Measurements from ENCODE around the gene CYP26B1. TPM values are rescaled to one million over a fixed set of nuclear protein-coding genes. Genes with fewer than 3 reads are reported as not detected.

CYP26B1 gene
- polyA plus RNA-seq, 4 donors = 0.22 to 6.2 (median 1.6) TPM

GRCh38 chr2:72150861-72151356 is 3.2 kb upstream of the CYP26B1 start:
- Histone ChIP-seq H3K9me3 (ENCODE audit: control insufficient read depth in 2 of 2, insufficient read depth in 1 of 2, low read depth in 1 of 2, low read length in 1 of 2) (peaks cover 0 to 6% of the 10 kb centered on the region in 2 donors), H3K4me3 (ENCODE audit: low read depth in 1 of 3, low read length in 3 of 3) (no peak overlapping the region), H3K36me3 (ENCODE audit: control insufficient read depth in 3 of 3, insufficient read depth in 2 of 3, low read depth in 1 of 3, low read length in 3 of 3) (no peaks in the 10 kb centered on the region), H3K27me3 (ENCODE audit: control insufficient read depth in 3 of 3, insufficient read depth in 3 of 3, low read length in 3 of 3) (peaks cover 4 to 43% (median 20%) of the 10 kb centered on the region in 3 donors), H3K4me1 (ENCODE audit: control insufficient read depth in 3 of 3, insufficient read depth in 2 of 3, low read depth in 1 of 3, low read length in 2 of 3) (peaks cover 2 to 29% (median 4%) of the 10 kb centered on the region in 3 donors), H3K27ac (ENCODE audit: low read depth in 1 of 3, low read length in 2 of 3) (no peak overlapping the region)
- FAIRE-seq (no peak), DNase-seq (no peak)
- WGBS, 3 donors = 58 to 75% (median 68%) methylated on average over 2 of the region's 2 CpGs

DNA sequence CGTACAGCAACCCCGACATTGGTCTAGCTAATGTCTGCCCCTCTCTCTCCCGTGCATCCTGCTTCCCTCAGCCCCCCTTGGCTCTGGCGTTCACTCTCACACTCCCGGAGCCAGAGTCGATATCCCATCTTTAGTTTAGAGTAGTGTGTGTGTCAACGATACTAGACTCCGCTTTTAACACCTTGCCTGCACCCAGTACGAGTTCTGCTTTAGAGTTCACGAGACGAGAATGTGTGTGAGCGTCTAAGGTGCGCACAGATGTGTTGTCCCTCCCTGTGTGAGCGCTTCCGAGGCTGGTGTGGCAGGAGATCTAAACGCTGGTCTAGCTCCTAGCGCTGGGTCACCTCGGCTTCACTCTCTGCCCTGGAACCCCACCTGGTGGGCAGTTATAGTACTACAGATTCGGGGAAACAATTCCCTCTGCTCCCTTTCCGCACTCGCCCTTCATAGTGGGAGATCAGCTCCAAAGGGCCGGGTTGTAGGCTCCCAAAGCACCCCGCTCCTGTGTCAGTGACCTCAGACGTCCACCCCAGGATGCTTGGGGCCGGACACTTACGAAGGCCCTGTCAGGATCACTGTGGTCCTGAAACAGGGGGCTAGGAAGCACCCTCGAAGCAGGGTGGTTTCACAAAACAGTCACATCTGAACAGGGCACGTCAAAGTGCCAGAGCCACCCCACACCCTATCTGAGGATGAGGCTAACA is 2.6 kb upstream of the CYP26B1 start:
- Histone ChIP-seq H3K9me3 (ENCODE audit: control insufficient read depth in 2 of 2, insufficient read depth in 1 of 2, low read depth in 1 of 2, low read length in 1 of 2) (peaks cover 0 to 8% of the 10 kb centered on the region in 2 donors), H3K4me1 (ENCODE audit: control insufficient read depth in 3 of 3, insufficient read depth in 2 of 3, low read depth in 1 of 3, low read length in 2 of 3) (peaks cover 2 to 33% (median 5%) of the 10 kb centered on the region in 3 donors), H3K36me3 (ENCODE audit: control insufficient read depth in 3 of 3, insufficient read depth in 2 of 3, low read depth in 1 of 3, low read length in 3 of 3) (no peaks in the 10 kb centered on the region), H3K4me3 (ENCODE audit: low read depth in 1 of 3, low read length in 3 of 3) (peak overlapping the region in 1 of 3 donors; percentile 12), H3K27ac (ENCODE audit: low read depth in 1 of 3, low read length in 2 of 3) (no peak overlapping the region), H3K27me3 (ENCODE audit: control insufficient read depth in 3 of 3, insufficient read depth in 3 of 3, low read length in 3 of 3) (peaks cover 4 to 49% (median 20%) of the 10 kb centered on the region in 3 donors)
- FAIRE-seq (no peak), DNase-seq (peak; percentile 84 to 89)
- 3 to 6% (median 4%) methylated on average over 28 of the region's 28 CpGs for WGBS, 3 donors

DNA sequence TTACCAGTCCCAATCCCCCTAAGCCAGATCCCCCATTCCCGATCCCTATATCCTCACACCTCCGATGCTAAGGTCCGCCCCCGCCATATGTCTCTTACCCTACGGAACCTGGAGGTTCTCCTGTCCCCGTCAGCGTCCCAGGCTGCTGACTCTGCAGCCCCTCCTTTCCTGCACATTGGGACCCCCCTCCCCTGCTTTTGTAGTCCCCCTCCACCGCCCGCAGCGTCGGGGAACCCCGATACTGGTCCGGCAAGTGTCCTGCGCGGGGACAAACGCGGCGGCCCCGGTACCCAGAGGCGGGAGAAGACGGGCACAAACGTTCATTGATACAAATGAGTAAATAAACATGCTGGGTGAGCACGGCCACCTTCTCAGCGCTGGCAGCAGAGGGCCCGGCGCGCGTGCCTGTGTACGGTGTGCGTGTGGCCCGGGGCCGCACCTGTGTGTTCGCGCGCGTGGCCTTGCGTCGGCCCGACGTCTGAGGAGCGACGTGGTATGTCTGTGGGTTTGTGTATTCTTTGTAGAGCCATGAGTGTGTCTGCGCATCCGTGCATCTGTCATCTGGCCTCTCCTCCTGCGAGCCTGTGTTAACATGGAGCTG is 2.0 kb upstream of the CYP26B1 start:
- H3K4me3 ChIP-seq (ENCODE audit: low read depth in 1 of 3, low read length in 3 of 3) = peak overlapping the region in 1 of 3 donors; percentile 37
- peaks cover 0 to 8% of the 10 kb centered on the region in 2 donors for H3K9me3 ChIP-seq (ENCODE audit: control insufficient read depth in 2 of 2, insufficient read depth in 1 of 2, low read depth in 1 of 2, low read length in 1 of 2)
- no peaks in the 10 kb centered on the region for H3K36me3 ChIP-seq (ENCODE audit: control insufficient read depth in 3 of 3, insufficient read depth in 2 of 3, low read depth in 1 of 3, low read length in 3 of 3)
- 2 to 4% (median 2%) methylated on average over 30 to 45 of the region's 45 CpGs for WGBS, 3 donors
- peaks cover 4 to 55% (median 20%) of the 10 kb centered on the region in 3 donors for H3K27me3 ChIP-seq (ENCODE audit: control insufficient read depth in 3 of 3, insufficient read depth in 3 of 3, low read length in 3 of 3)
- H3K4me1 ChIP-seq (ENCODE audit: control insufficient read depth in 3 of 3, insufficient read depth in 2 of 3, low read depth in 1 of 3, low read length in 2 of 3) = peaks cover 2 to 36% (median 9%) of the 10 kb centered on the region in 3 donors
- FAIRE-seq (no peak), DNase-seq (peak in 1 of 2 donors; percentile 51)
- no peak overlapping the region for H3K27ac ChIP-seq (ENCODE audit: low read depth in 1 of 3, low read length in 2 of 3)

DNA sequence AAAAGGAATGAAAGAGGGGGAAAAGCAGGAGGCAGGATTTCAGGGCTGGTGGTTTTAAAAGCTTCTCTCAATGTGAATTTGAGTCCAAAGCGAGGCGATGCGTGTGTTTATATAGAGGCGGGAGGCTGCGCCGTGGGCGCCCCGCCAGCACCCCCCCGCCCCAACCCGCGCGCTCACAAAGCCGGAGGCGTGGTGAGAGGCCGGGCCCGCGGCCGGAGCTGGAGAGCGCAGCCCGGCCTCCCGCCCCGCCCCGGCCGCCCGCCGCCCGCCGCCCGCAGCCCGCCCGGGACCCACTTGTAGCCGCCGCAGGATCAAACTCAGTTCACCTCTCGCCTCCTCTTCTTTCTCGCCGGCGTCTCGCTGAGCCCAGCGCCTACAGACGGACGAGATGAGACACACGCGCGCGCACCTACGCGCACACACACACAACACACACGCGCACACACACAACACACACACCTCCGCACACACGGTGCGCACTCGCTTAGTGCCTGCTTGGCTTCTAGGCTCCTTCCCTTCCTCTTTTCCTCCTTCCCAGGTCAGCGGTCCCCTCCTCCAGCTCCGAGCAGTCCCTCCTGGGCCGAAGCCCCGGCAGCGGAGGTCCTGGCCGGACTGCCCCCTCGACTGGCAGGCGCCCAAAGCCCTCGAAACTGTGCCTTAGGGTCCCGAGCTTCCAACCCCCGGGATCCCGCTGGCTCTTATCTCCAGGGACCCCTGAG is 1.3 kb upstream of the CYP26B1 start:
- peak in 1 of 2 donors; percentile 59 for DNase-seq
- Histone ChIP-seq H3K4me1 (ENCODE audit: control insufficient read depth in 3 of 3, insufficient read depth in 2 of 3, low read depth in 1 of 3, low read length in 2 of 3) (peaks cover 2 to 39% (median 12%) of the 10 kb centered on the region in 3 donors), H3K4me3 (ENCODE audit: low read depth in 1 of 3, low read length in 3 of 3) (peak overlapping the region in 2 of 3 donors; percentile 37 to 39), H3K36me3 (ENCODE audit: control insufficient read depth in 3 of 3, insufficient read depth in 2 of 3, low read depth in 1 of 3, low read length in 3 of 3) (no peaks in the 10 kb centered on the region), H3K27me3 (ENCODE audit: control insufficient read depth in 3 of 3, insufficient read depth in 3 of 3, low read length in 3 of 3) (peaks cover 4 to 62% (median 20%) of the 10 kb centered on the region in 3 donors), H3K9me3 (ENCODE audit: control insufficient read depth in 2 of 2, insufficient read depth in 1 of 2, low read depth in 1 of 2, low read length in 1 of 2) (peaks cover 0 to 8% of the 10 kb centered on the region in 2 donors), H3K27ac (ENCODE audit: low read depth in 1 of 3, low read length in 2 of 3) (no peak overlapping the region)
- FAIRE-seq = no peak
- 1 to 4% (median 1%) methylated on average over 48 to 65 of the region's 65 CpGs for WGBS, 3 donors

GRCh38 chr2:72148003-72148836 is 558 bp upstream of the CYP26B1 start:
- Histone ChIP-seq H3K27ac (ENCODE audit: low read depth in 1 of 3, low read length in 2 of 3) (no peak overlapping the region), H3K9me3 (ENCODE audit: control insufficient read depth in 2 of 2, insufficient read depth in 1 of 2, low read depth in 1 of 2, low read length in 1 of 2) (peaks cover 0 to 12% of the 10 kb centered on the region in 2 donors), H3K4me1 (ENCODE audit: control insufficient read depth in 3 of 3, insufficient read depth in 2 of 3, low read depth in 1 of 3, low read length in 2 of 3) (peaks cover 2 to 46% (median 13%) of the 10 kb centered on the region in 3 donors), H3K4me3 (ENCODE audit: low read depth in 1 of 3, low read length in 3 of 3) (peak overlapping the region in 2 of 3 donors; percentile 37 to 39), H3K36me3 (ENCODE audit: control insufficient read depth in 3 of 3, insufficient read depth in 2 of 3, low read depth in 1 of 3, low read length in 3 of 3) (no peaks in the 10 kb centered on the region), H3K27me3 (ENCODE audit: control insufficient read depth in 3 of 3, insufficient read depth in 3 of 3, low read length in 3 of 3) (peaks cover 4 to 70% (median 20%) of the 10 kb centered on the region in 3 donors)
- WGBS, 3 donors = 1 to 2% (median 1%) methylated on average over 63 to 68 of the region's 68 CpGs
- peak in 1 of 2 donors; percentile 13 for DNase-seq
- FAIRE-seq = no peak

DNA sequence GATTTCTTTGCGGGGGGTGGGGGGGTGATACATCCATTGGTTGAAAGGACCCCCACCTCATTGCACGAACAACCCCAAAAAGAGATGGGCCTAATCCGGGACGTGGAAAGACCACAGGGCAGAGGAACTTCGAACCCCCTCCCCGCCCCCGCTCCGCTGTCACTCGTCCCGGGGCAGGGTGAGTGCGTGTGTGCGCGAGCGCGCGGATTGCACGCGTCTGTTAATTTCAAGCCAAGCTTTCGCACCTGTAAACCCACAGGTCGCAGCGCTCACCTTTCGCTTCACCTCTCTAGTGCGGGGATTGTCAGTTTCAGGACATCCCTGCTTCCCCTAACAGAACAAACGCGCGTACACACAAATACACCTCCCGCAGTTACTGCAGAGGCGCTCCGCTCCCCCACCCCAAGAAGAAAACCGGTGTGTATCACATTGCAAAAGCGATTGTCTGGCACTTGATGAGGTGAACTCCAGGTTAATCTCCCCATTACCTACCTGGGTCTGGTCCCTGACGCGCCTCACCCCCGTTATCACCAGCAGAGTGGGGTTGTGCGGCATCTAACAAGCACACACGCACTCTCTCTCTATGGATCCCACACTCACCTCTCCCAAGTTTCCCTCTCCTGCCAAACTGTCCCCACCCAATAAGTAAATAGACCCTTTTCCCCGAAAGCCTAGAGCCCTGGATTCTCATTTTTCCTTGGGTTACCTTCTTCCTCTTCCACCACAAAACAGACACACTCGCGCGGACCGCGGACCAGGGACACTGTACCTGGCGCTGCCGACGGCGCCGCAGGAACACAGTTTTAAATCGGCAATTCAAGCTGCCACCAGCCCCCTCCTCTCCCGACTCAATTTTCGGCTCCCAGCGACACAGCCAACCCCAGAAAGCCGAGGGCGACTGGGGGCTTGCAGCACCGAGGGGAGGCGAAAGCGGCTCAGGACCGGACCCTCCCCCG is 1.0 kb downstream of the CYP26B1 start:
- Histone ChIP-seq H3K4me1 (ENCODE audit: control insufficient read depth in 3 of 3, insufficient read depth in 2 of 3, low read depth in 1 of 3, low read length in 2 of 3) (peaks cover 2 to 54% (median 13%) of the 10 kb centered on the region in 3 donors), H3K9me3 (ENCODE audit: control insufficient read depth in 2 of 2, insufficient read depth in 1 of 2, low read depth in 1 of 2, low read length in 1 of 2) (peaks cover 0 to 12% of the 10 kb centered on the region in 2 donors), H3K27me3 (ENCODE audit: control insufficient read depth in 3 of 3, insufficient read depth in 3 of 3, low read length in 3 of 3) (peaks cover 4 to 82% (median 20%) of the 10 kb centered on the region in 3 donors), H3K4me3 (ENCODE audit: low read depth in 1 of 3, low read length in 3 of 3) (peak overlapping the region in 2 of 3 donors; percentile 12 to 34), H3K36me3 (ENCODE audit: control insufficient read depth in 3 of 3, insufficient read depth in 2 of 3, low read depth in 1 of 3, low read length in 3 of 3) (no peaks in the 10 kb centered on the region), H3K27ac (ENCODE audit: low read depth in 1 of 3, low read length in 2 of 3) (no peak overlapping the region)
- DNase-seq (peak in 1 of 2 donors; percentile 47), FAIRE-seq (no peak)
- 6 to 9% (median 8%) methylated on average over 57 to 58 of the region's 58 CpGs for WGBS, 3 donors

Data from small intestine (tissue), 7 donors.